Stimulated activated CD4-positive, alpha-beta T cell treated with anti-CD3 and anti-CD28 coated beads, TNF-alpha, amount 100 ng/mL, for 1 hour (primary cell): ENCODE data around the gene SLC24A4.
"Not testable (repeated sequence)": the region's sequence is repeated elsewhere in the genome, so short reads cannot be mapped to it uniquely, and the experiment has no call there.

Experiments
- DNase-seq, 3 donors: peaks; one replicate each; pipeline ENCODE4 v3.0.0-alpha.2; 2020; ENCODE audit warnings: low read depth in 3 of 3, low spot score in 1 of 3

Gene SLC24A4

GRCh38 chr14:92398888-92399636 lies 76.1 kb downstream of the SLC24A4 start:
- DNase-seq = no peak

GRCh38 chr14:92400579-92401444 lies 77.8 kb downstream of the SLC24A4 start:
- no peak for DNase-seq

- no peak for DNase-seq
These were observed 78.6 kb downstream of the SLC24A4 start for GRCh38 chr14:92401561-92401960.

- DNase-seq = not testable (repeated sequence)
These were observed 79.5 kb downstream of the SLC24A4 start for GRCh38 chr14:92402500-92402899.

GRCh38 chr14:92404018-92404417 lies 81.1 kb downstream of the SLC24A4 start:
- no peak for DNase-seq

GRCh38 chr14:92404421-92404820 lies 81.5 kb downstream of the SLC24A4 start:
- no peak for DNase-seq

GRCh38 chr14:92404938-92405337 lies 82.0 kb downstream of the SLC24A4 start:
- DNase-seq = no peak

- no peak for DNase-seq
These were observed 84.4 kb downstream of the SLC24A4 start for GRCh38 chr14:92407410-92407809.

GRCh38 chr14:92409043-92409442 lies 86.1 kb downstream of the SLC24A4 start:
- no peak for DNase-seq

GRCh38 chr14:92411135-92411534 lies 88.2 kb downstream of the SLC24A4 start:
- DNase-seq = no peak

GRCh38 chr14:92411941-92412340 lies 89.0 kb downstream of the SLC24A4 start:
- no peak for DNase-seq

GRCh38 chr14:92412912-92413311 lies 89.9 kb downstream of the SLC24A4 start:
- no peak for DNase-seq

- no peak for DNase-seq
These were observed 90.4 kb downstream of the SLC24A4 start for GRCh38 chr14:92413379-92413778.

GRCh38 chr14:92414690-92415445 lies 91.9 kb downstream of the SLC24A4 start:
- no peak for DNase-seq

GRCh38 chr14:92415969-92416368 lies 93.0 kb downstream of the SLC24A4 start:
- no peak for DNase-seq

GRCh38 chr14:92416544-92416943 lies 93.6 kb downstream of the SLC24A4 start:
- no peak for DNase-seq

- DNase-seq = no peak
These were observed 94.8 kb downstream of the SLC24A4 start for GRCh38 chr14:92417759-92418158.

- DNase-seq = no peak
These were observed 98.8 kb downstream of the SLC24A4 start for GRCh38 chr14:92421751-92422150.

GRCh38 chr14:92425101-92425500 lies 102.1 kb downstream of the SLC24A4 start:
- DNase-seq = no peak

GRCh38 chr14:92426237-92426636 lies 103.3 kb downstream of the SLC24A4 start:
- DNase-seq = no peak

GRCh38 chr14:92427096-92427495 lies 104.1 kb downstream of the SLC24A4 start:
- DNase-seq = no peak

- no peak for DNase-seq
These were observed 107.7 kb downstream of the SLC24A4 start for GRCh38 chr14:92430686-92431085.
